ENCODE results near the gene SAMD11.

- TF ChIP-seq CTCF (IDR thresholded peaks at IDR 0.05) = no peak
- no peak for TF ChIP-seq EZH2 (IDR thresholded peaks at IDR 0.05; ENCODE audit: borderline replicate concordance, insufficient read depth, low read depth, low read length, poor library complexity, severe bottlenecking)
Observed at GRCh38 chr1:964691-965525, 41.2 kb downstream of the SAMD11 start.
